ENCODE data around the gene NDRG2.

DNA sequence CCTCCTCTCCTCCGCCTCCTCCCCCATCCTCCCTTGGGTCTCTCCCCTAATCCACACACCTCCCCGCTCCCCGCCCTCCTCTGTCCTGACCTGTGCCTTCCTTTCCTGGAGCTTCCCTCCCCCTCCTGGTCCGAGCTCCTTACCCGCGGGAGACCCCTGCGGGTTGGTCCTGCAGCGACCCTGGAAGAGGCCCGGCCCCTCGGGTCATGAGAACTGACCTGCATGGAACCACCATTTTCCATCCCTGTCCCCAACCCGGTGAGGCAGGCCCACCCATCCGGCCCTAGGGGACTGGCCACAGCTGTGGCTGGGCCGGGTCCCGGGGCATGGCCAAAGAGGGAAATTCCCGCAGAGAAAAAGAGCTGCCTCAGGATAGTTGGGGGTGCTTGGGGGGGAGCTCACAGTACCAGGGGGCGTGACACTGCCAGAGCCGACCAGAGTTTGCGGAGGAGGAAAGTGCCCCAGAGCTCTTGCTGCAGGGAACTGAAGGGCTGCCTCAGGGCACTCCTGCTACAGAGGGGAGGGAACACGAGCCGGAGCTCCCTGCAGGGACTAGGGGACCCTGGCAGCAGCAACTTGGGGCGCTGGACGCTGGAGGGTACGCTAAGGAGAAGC is 45.9 kb upstream of the NDRG2 start:
- TF ChIP-seq, protein P1, sequence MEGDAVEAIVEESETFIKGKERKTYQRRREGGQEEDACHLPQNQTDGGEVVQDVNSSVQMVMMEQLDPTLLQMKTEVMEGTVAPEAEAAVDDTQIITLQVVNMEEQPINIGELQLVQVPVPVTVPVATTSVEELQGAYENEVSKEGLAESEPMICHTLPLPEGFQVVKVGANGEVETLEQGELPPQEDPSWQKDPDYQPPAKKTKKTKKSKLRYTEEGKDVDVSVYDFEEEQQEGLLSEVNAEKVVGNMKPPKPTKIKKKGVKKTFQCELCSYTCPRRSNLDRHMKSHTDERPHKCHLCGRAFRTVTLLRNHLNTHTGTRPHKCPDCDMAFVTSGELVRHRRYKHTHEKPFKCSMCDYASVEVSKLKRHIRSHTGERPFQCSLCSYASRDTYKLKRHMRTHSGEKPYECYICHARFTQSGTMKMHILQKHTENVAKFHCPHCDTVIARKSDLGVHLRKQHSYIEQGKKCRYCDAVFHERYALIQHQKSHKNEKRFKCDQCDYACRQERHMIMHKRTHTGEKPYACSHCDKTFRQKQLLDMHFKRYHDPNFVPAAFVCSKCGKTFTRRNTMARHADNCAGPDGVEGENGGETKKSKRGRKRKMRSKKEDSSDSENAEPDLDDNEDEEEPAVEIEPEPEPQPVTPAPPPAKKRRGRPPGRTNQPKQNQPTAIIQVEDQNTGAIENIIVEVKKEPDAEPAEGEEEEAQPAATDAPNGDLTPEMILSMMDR (IDR thresholded peaks at IDR 0.05; ENCODE audit: low read depth, low read length) = no peak
- no peak for TF ChIP-seq POLR2A (IDR thresholded peaks at IDR 0.05; ENCODE audit: extremely low read depth, insufficient read length)
- TF ChIP-seq MYC (IDR thresholded peaks at IDR 0.05; ENCODE audit: low read depth, low read length) = no peak
- TF ChIP-seq, protein P2, sequence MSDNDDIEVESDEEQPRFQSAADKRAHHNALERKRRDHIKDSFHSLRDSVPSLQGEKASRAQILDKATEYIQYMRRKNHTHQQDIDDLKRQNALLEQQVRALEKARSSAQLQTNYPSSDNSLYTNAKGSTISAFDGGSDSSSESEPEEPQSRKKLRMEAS (IDR thresholded peaks at IDR 0.05; ENCODE audit: low read depth, low read length) = peak; percentile 23; the same call in 1 of the 2 replicates
